ENCODE measurements around the gene FKBP2.
A peak's percentile ranks its signal among the peaks of the same experiment; 100 is the strongest.
"Not testable (repeated sequence)": the region's sequence is repeated elsewhere in the genome, so short reads cannot be mapped to it uniquely, and the experiment has no call there.

Gene FKBP2

DNA sequence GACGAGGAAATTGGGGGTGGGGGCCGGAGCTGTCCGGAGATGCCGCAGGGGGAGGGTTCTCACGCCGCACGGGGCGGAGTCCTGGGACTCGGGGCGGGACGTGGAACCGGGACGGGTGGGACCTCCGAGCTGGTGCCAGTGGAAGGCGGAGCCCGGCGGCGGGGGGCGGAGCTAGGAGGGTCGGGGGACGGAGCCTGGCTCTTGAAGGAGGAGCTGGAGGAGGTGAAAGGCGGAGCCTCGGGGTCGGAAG lies 271 bp downstream of the FKBP2 start:
- H3K9ac ChIP-seq (ENCODE audit: low read depth in 1 of 2, low read length in 2 of 2) = peak overlapping the region in 1 of 2 donors; percentile 93
- H3K4me3 ChIP-seq (ENCODE audit: low read depth in 1 of 2, low read length in 2 of 2) = peak overlapping the region; percentile 73 to 75
- H3K27me3 ChIP-seq (ENCODE audit: control insufficient read depth in 1 of 2, insufficient read depth in 2 of 2, low read length in 2 of 2) = no peaks in the 10 kb centered on the region
- H3K4me1 ChIP-seq (ENCODE audit: control insufficient read depth in 1 of 2, insufficient read depth in 2 of 2, low read length in 2 of 2) = peaks cover 56 to 67% of the 10 kb centered on the region in 2 donors
- peaks cover 0 to 17% of the 10 kb centered on the region in 2 donors for H3K36me3 ChIP-seq (ENCODE audit: control insufficient read depth in 1 of 2, insufficient read depth in 2 of 2, low read length in 2 of 2)
- H3K27ac ChIP-seq (ENCODE audit: low read depth, low read length) = peak overlapping the region; percentile 99
- no peaks in the 10 kb centered on the region for H3K9me3 ChIP-seq (ENCODE audit: control insufficient read depth in 1 of 2, low read length in 2 of 2)

DNA sequence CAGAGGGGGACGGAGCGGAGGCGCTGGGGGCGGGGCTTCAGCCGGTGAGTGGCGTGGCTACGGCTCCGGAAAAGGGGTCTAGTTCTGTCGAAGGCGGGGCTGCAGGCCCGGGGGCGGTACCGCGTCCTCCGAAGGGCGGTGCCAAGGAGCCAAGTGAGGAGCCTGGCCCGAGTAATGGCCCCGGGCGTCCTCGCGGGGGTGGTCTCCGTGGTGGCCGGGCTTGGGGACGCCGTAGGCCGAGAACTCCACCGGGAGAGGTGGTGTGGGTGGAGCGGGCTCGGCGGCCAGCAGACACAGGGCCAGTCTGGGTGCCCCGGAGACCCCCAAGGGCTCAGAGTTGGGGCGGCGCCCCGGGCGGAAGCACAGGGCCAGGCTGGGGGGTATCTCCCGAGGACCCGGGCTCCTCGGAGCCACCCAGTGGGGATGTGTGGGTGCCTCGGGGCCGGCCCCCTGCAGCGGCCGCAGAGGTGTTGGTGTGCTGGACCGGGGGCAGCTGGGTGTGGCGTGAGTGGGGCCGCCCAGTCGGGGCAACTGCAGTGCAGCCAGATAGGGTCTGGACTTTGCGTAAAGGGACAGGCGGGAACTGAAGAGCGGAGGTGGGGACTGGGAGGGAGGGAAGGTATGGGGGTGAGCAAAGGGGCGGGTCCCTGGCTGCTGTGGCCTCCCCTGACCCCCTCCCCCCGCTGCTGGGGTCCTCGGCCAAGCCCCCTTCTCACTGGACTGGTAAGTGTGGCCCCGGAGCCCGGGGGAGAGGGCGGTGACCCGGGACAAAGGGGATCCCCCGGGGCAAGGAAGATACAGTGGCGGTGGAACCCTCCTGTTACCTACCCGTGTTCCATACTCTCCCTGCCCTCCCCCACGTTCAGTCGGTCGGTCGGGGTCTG lies 838 bp downstream of the FKBP2 start:
- H3K27ac ChIP-seq (ENCODE audit: low read depth, low read length) = peak overlapping the region; percentile 99
- peaks cover 0 to 17% of the 10 kb centered on the region in 2 donors for H3K36me3 ChIP-seq (ENCODE audit: control insufficient read depth in 1 of 2, insufficient read depth in 2 of 2, low read length in 2 of 2)
- H3K4me1 ChIP-seq (ENCODE audit: control insufficient read depth in 1 of 2, insufficient read depth in 2 of 2, low read length in 2 of 2) = peaks cover 56 to 67% of the 10 kb centered on the region in 2 donors
- H3K4me3 ChIP-seq (ENCODE audit: low read depth in 1 of 2, low read length in 2 of 2) = peak overlapping the region; percentile 82 to 84
- no peaks in the 10 kb centered on the region for H3K27me3 ChIP-seq (ENCODE audit: control insufficient read depth in 1 of 2, insufficient read depth in 2 of 2, low read length in 2 of 2)
- H3K9me3 ChIP-seq (ENCODE audit: control insufficient read depth in 1 of 2, low read length in 2 of 2) = no peaks in the 10 kb centered on the region
- H3K9ac ChIP-seq (ENCODE audit: low read depth in 1 of 2, low read length in 2 of 2) = peak overlapping the region; percentile 79 to 94

- peaks cover 50 to 70% of the 10 kb centered on the region in 2 donors for H3K4me1 ChIP-seq (ENCODE audit: control insufficient read depth in 1 of 2, insufficient read depth in 2 of 2, low read length in 2 of 2)
- H3K9me3 ChIP-seq (ENCODE audit: control insufficient read depth in 1 of 2, low read length in 2 of 2) = no peaks in the 10 kb centered on the region
- peak overlapping the region in 1 of 2 donors; percentile 32 for H3K9ac ChIP-seq (ENCODE audit: low read depth in 1 of 2, low read length in 2 of 2)
- H3K27ac ChIP-seq (ENCODE audit: low read depth, low read length) = no peak overlapping the region
- H3K27me3 ChIP-seq (ENCODE audit: control insufficient read depth in 1 of 2, insufficient read depth in 2 of 2, low read length in 2 of 2) = no peaks in the 10 kb centered on the region
- H3K4me3 ChIP-seq (ENCODE audit: low read depth in 1 of 2, low read length in 2 of 2) = no peak overlapping the region
- peaks cover 0 to 12% of the 10 kb centered on the region in 2 donors for H3K36me3 ChIP-seq (ENCODE audit: control insufficient read depth in 1 of 2, insufficient read depth in 2 of 2, low read length in 2 of 2)
Observed at GRCh38 chr11:64243236-64243854, 2.5 kb downstream of the FKBP2 start.

DNA sequence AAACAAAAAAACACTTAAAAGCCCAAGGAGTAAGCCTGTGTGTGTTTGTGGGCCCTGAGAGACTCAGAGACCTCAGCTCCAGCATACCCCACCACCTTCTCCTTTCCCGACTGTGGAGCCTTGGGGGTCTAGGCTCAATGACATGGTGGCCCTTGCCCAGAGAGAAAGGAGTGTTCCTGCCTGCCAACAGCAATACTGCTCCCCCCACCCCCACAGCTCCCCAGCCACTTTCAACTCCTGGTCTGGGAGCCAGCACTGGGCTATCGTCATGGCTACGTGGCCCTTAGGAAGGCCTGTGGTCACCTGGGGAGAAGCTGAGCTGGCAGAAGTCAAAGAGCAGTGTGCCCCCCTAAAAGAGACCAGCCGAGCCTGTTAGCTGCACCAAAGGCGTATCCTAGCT lies 3.2 kb downstream of the FKBP2 start:
- no peaks in the 10 kb centered on the region for H3K27me3 ChIP-seq (ENCODE audit: control insufficient read depth in 1 of 2, insufficient read depth in 2 of 2, low read length in 2 of 2)
- no peak overlapping the region for H3K27ac ChIP-seq (ENCODE audit: low read depth, low read length)
- no peaks in the 10 kb centered on the region for H3K9me3 ChIP-seq (ENCODE audit: control insufficient read depth in 1 of 2, low read length in 2 of 2)
- peaks cover 50 to 70% of the 10 kb centered on the region in 2 donors for H3K4me1 ChIP-seq (ENCODE audit: control insufficient read depth in 1 of 2, insufficient read depth in 2 of 2, low read length in 2 of 2)
- peaks cover 0 to 12% of the 10 kb centered on the region in 2 donors for H3K36me3 ChIP-seq (ENCODE audit: control insufficient read depth in 1 of 2, insufficient read depth in 2 of 2, low read length in 2 of 2)
- no peak overlapping the region for H3K9ac ChIP-seq (ENCODE audit: low read depth in 1 of 2, low read length in 2 of 2)
- no peak overlapping the region for H3K4me3 ChIP-seq (ENCODE audit: low read depth in 1 of 2, low read length in 2 of 2)

DNA sequence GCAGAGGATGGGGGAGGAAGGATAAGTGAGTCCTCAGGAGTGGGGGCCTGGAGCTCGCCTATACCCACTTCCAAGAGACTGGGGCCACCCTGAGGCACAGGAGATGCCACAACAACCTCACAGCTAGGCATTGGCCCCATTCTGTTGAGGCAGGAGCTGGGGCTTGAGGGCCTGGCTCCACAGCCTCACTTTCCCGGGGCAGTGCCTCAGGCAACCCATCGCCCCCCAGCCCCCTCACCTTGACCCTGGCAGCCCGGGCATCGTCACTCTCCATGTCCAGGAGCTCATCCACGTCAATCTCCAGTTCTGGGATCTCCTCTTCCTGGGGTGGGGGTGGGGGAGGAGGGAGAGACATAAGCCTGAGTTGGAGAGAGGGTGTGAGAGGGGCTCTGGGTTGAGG lies 4.1 kb downstream of the FKBP2 start:
- Histone ChIP-seq H3K9me3 (ENCODE audit: control insufficient read depth in 1 of 2, low read length in 2 of 2) (no peaks in the 10 kb centered on the region), H3K27ac (ENCODE audit: low read depth, low read length) (peak overlapping the region; percentile 77), H3K4me3 (ENCODE audit: low read depth in 1 of 2, low read length in 2 of 2) (peak overlapping the region; percentile 94 to 95), H3K36me3 (ENCODE audit: control insufficient read depth in 1 of 2, insufficient read depth in 2 of 2, low read length in 2 of 2) (peaks cover 0 to 12% of the 10 kb centered on the region in 2 donors), H3K9ac (ENCODE audit: low read depth in 1 of 2, low read length in 2 of 2) (peak overlapping the region; percentile 91 to 95), H3K4me1 (ENCODE audit: control insufficient read depth in 1 of 2, insufficient read depth in 2 of 2, low read length in 2 of 2) (peaks cover 52 to 72% of the 10 kb centered on the region in 2 donors), H3K27me3 (ENCODE audit: control insufficient read depth in 1 of 2, insufficient read depth in 2 of 2, low read length in 2 of 2) (no peaks in the 10 kb centered on the region)

DNA sequence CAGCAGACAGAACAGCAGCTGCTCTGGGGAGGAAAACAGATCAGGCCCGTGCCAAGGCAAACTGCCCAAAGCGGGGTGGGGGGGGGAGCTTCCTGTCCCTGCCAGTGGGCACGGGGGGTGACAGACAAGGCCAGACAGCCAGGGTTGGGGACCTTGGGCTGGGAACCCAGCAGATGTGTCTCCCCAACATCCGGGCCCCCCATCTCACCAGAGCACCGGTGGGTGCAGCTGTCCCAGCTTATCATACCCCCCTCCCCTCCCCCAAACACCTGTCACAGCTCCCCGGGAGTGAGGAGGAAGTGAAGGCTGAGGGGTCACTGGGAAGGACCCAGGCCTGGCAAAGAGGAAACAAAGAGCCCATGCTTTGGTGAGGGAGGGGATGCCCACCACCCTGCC lies 4.5 kb downstream of the FKBP2 start:
- peak overlapping the region; percentile 91 to 95 for H3K9ac ChIP-seq (ENCODE audit: low read depth in 1 of 2, low read length in 2 of 2)
- H3K36me3 ChIP-seq (ENCODE audit: control insufficient read depth in 1 of 2, insufficient read depth in 2 of 2, low read length in 2 of 2) = peaks cover 0 to 12% of the 10 kb centered on the region in 2 donors
- H3K9me3 ChIP-seq (ENCODE audit: control insufficient read depth in 1 of 2, low read length in 2 of 2) = no peaks in the 10 kb centered on the region
- H3K27ac ChIP-seq (ENCODE audit: low read depth, low read length) = peak overlapping the region; percentile 77
- H3K27me3 ChIP-seq (ENCODE audit: control insufficient read depth in 1 of 2, insufficient read depth in 2 of 2, low read length in 2 of 2) = no peaks in the 10 kb centered on the region
- peak overlapping the region; percentile 94 to 95 for H3K4me3 ChIP-seq (ENCODE audit: low read depth in 1 of 2, low read length in 2 of 2)
- H3K4me1 ChIP-seq (ENCODE audit: control insufficient read depth in 1 of 2, insufficient read depth in 2 of 2, low read length in 2 of 2) = peaks cover 51 to 71% of the 10 kb centered on the region in 2 donors

DNA sequence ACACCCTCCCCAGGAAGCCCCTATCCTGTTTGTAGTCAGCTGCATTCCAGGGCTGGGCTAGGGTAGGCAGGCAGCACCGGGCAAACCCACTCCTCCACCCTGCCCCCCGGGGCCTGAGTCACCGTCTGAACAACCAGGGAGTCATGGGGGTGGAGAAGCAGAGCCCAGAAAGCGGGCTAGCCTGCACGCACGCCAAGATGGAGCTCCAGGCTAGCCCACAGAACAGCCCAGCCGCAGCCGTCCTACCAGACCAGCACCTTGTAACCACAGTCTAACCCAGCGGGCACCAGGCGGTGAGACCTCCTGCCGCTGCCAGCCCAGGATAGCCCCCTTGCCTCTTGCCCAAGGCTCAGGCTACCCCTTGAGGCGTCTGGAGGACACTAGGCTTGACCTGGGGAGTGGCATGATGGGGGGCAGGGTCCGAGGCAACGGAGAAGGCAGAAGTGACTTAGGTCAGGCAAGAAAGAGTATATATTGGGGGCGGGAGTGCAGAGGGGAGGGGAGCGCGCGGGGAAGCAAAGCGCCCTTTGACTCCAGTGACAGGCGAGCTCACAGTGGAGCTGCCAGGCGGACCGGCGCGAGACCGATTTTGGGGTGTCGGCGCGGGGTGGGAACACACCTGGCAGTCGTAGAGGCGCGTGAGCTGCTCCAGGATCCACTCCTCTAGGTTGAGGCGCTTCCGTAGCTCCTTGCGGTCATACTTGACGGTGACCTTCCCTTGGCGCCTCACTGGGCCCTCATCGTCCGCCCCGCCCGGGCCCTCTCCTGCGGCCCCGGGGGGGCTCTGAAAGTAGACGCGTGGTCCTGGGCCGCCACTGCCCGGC lies 5.1 kb downstream of the FKBP2 start:
- peaks cover 0 to 12% of the 10 kb centered on the region in 2 donors for H3K36me3 ChIP-seq (ENCODE audit: control insufficient read depth in 1 of 2, insufficient read depth in 2 of 2, low read length in 2 of 2)
- H3K9ac ChIP-seq (ENCODE audit: low read depth in 1 of 2, low read length in 2 of 2) = peak overlapping the region; percentile 91 to 95
- peak overlapping the region; percentile 77 for H3K27ac ChIP-seq (ENCODE audit: low read depth, low read length)
- no peaks in the 10 kb centered on the region for H3K27me3 ChIP-seq (ENCODE audit: control insufficient read depth in 1 of 2, insufficient read depth in 2 of 2, low read length in 2 of 2)
- no peaks in the 10 kb centered on the region for H3K9me3 ChIP-seq (ENCODE audit: control insufficient read depth in 1 of 2, low read length in 2 of 2)
- peak overlapping the region; percentile 94 to 95 for H3K4me3 ChIP-seq (ENCODE audit: low read depth in 1 of 2, low read length in 2 of 2)
- peaks cover 56 to 74% of the 10 kb centered on the region in 2 donors for H3K4me1 ChIP-seq (ENCODE audit: control insufficient read depth in 1 of 2, insufficient read depth in 2 of 2, low read length in 2 of 2)

DNA sequence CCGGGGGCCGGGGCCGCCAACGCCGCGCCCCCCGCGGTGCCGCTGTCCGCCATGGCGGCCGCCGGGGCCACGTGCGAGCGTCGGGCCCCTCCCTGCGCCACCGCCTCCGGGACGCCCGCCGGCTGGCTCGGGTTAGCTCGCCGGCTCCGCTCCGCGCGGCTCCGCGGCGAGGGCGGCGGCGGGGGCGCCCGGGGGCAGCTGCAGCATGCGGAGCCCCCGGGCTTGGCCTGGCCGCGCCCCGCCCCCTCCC lies 5.7 kb downstream of the FKBP2 start:
- H3K4me3 ChIP-seq (ENCODE audit: low read depth in 1 of 2, low read length in 2 of 2); H3K27me3 ChIP-seq (ENCODE audit: control insufficient read depth in 1 of 2, insufficient read depth in 2 of 2, low read length in 2 of 2); H3K9ac ChIP-seq (ENCODE audit: low read depth in 1 of 2, low read length in 2 of 2); H3K9me3 ChIP-seq (ENCODE audit: control insufficient read depth in 1 of 2, low read length in 2 of 2); H3K27ac ChIP-seq (ENCODE audit: low read depth, low read length): not testable (repeated sequence)
- H3K36me3 ChIP-seq (ENCODE audit: control insufficient read depth in 1 of 2, insufficient read depth in 2 of 2, low read length in 2 of 2) = peaks cover 0 to 12% of the 10 kb centered on the region in 2 donors
- peaks cover 56 to 74% of the 10 kb centered on the region in 2 donors for H3K4me1 ChIP-seq (ENCODE audit: control insufficient read depth in 1 of 2, insufficient read depth in 2 of 2, low read length in 2 of 2)

GRCh38 chr11:64246871-64247728 lies 6.2 kb downstream of the FKBP2 start, which contains the start of gene PPP1R14B:
TSS of gene PPP1R14B (minus strand) at chr11:64246943. CDS start at chr11:64246673, 270 bp downstream.
- Histone ChIP-seq H3K27me3 (ENCODE audit: control insufficient read depth in 1 of 2, insufficient read depth in 2 of 2, low read length in 2 of 2) (no peaks in the 10 kb centered on the region), H3K9ac (ENCODE audit: low read depth in 1 of 2, low read length in 2 of 2) (peak within 1 kb of the TSS; percentile 92 to 95), H3K9me3 (ENCODE audit: control insufficient read depth in 1 of 2, low read length in 2 of 2) (no peaks in the 10 kb centered on the region), H3K36me3 (ENCODE audit: control insufficient read depth in 1 of 2, insufficient read depth in 2 of 2, low read length in 2 of 2) (peaks cover 0 to 12% of the 10 kb centered on the region in 2 donors), H3K4me3 (ENCODE audit: low read depth in 1 of 2, low read length in 2 of 2) (peak within 1 kb of the TSS; percentile 95 to 100), H3K27ac (ENCODE audit: low read depth, low read length) (peak within 1 kb of the TSS; percentile 94), H3K4me1 (ENCODE audit: control insufficient read depth in 1 of 2, insufficient read depth in 2 of 2, low read length in 2 of 2) (peaks cover 56 to 76% of the 10 kb centered on the region in 2 donors)

Measured in duodenal mucosa (tissue), 2 donors.